ENCODE results near the gene ZNF555.

Gene ZNF555

DNA sequence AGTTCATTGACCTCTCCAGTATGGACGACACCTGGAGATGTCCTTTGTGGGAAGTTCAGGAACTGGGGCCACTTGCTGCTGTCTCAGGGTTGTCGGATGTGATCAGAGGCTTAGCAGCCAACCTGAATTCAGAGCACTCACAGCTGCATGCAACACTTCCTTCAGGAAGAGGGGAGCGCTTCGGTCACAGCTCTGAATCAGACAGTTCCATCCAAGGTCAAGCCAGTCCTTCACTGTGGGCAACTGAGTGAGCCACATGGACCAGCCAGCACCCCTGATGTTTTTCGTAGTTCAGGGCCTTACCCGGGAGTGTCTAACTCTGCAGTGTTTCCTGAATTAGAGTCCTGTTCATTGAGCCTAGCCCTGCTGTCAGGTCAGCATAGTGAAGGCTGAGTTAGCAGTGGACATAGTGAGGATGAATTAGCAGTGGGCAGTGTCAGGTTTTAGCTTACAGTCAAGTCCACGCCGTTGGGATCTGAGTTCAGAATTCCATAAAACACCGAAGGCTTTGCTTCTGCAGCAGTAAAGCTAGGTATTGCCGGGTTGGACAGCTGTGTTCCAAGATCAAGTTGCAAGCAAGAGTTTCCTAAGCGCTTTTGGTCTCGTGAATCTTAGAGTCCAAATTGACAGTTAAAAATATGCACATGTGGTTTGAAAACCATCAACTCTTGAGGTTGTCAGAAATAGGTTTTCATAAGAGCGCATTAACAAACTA is 5.1 kb downstream of the ZNF555 start:
- H3K4me3 ChIP-seq (ENCODE audit: low read depth, low read length) = no peak overlapping the region
- in situ Hi-C loops (cut with HindIII; ENCODE audit: low sequenced_read_pairs) = no loop called here
- TF ChIP-seq, protein P1, sequence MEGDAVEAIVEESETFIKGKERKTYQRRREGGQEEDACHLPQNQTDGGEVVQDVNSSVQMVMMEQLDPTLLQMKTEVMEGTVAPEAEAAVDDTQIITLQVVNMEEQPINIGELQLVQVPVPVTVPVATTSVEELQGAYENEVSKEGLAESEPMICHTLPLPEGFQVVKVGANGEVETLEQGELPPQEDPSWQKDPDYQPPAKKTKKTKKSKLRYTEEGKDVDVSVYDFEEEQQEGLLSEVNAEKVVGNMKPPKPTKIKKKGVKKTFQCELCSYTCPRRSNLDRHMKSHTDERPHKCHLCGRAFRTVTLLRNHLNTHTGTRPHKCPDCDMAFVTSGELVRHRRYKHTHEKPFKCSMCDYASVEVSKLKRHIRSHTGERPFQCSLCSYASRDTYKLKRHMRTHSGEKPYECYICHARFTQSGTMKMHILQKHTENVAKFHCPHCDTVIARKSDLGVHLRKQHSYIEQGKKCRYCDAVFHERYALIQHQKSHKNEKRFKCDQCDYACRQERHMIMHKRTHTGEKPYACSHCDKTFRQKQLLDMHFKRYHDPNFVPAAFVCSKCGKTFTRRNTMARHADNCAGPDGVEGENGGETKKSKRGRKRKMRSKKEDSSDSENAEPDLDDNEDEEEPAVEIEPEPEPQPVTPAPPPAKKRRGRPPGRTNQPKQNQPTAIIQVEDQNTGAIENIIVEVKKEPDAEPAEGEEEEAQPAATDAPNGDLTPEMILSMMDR (IDR thresholded peaks at IDR 0.05; ENCODE audit: low read depth, low read length) = no peak
- no peak for DNase-seq (ENCODE audit: low read depth, low spot score)

DNA sequence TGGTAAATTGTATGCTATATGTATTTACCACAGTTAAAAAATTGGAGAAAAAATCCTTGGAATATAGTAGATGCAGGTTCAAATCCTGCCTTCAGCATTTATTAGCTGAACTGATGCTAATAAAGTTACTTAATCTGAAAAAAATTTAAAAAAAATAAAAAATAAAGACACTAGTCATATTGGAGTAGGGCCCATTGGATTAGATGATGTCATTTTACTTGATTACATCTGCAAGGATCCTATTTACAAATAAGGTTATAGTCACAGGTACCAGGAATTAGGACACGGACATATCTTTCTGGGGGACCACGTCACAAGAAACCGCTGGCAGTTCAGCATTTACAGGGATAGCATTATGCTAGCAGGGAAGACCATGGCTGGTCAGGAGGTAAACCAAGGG is 6.2 kb downstream of the ZNF555 start:
- in situ Hi-C loops (cut with HindIII; ENCODE audit: low sequenced_read_pairs) = no loop called here
- DNase-seq (ENCODE audit: low read depth, low spot score) = no peak
- H3K4me3 ChIP-seq (ENCODE audit: low read depth, low read length) = no peak overlapping the region
- TF ChIP-seq, protein P1 (IDR thresholded peaks at IDR 0.05; ENCODE audit: low read depth, low read length) = no peak

DNA sequence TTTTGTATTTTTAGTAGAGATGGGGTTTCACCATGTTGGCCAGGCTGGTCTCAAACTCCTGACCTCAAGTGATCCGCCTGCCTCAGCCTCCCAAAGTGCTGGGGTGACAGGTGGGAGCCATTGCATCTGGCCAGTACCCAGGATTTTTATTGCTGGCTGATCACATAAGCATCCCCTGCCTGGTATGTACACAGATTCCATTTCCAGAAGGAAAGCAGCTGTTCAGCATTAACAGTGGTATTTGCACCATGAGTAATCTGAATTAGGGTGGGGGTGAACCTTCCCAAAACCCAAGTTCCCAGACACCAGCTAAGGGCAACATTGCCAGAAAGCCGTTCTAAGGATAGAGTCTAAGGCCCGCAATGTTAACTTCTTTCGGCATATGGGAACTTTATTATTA is 7.3 kb downstream of the ZNF555 start:
- TF ChIP-seq, protein P1 (IDR thresholded peaks at IDR 0.05; ENCODE audit: low read depth, low read length) = no peak
- H3K4me3 ChIP-seq (ENCODE audit: low read depth, low read length) = no peak overlapping the region
- no peak for DNase-seq (ENCODE audit: low read depth, low spot score)
- in situ Hi-C loops (cut with HindIII; ENCODE audit: low sequenced_read_pairs) = no loop called here

DNA sequence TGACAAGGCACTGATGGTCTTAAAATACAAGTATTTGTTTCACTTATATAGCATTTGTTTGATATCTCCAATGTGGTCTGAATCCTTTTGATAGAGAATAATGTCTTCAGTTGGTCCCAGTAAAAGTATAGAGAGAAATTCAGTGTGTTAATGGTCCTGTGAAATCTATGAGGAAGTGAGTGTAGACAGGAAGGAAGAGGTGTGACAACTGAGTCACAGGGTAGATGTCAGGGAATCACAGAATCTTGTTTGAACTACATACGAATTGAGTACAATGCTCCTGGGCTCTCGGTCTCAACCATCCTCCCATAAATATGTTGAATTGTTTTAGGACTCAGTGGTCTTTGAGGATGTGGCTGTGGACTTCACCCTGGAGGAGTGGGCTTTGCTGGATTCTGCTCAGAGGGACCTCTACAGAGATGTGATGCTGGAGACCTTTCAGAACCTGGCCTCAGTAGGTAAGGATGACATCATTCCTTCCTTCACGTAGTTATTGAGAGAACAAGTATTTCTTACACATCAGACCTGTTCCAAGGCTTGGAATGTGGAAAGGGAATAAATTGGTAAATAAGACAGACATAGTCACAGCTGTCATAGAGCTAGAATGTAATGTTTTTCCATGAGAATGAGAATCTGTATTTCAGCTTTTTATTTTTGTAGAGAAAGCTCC is 9.1 kb downstream of the ZNF555 start:
- in situ Hi-C loops (cut with HindIII; ENCODE audit: low sequenced_read_pairs) = no loop called here
- TF ChIP-seq, protein P1 (IDR thresholded peaks at IDR 0.05; ENCODE audit: low read depth, low read length) = no peak
- H3K4me3 ChIP-seq (ENCODE audit: low read depth, low read length) = no peak overlapping the region
- no peak for DNase-seq (ENCODE audit: low read depth, low spot score)

DNA sequence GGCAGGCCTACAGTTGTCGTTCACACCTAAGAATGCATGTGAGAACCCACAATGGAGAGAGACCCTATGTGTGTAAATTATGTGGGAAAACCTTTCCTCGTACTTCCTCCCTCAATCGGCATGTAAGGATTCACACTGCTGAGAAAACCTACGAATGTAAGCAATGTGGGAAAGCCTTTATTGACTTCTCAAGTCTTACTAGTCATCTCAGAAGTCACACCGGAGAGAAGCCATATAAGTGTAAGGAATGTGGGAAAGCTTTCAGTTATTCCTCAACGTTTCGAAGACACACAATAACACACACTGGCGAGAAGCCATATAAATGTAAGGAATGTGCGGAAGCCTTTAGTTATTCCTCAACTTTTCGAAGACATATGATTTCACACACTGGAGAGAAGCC is 11.3 kb downstream of the ZNF555 start:
- H3K4me3 ChIP-seq (ENCODE audit: low read depth, low read length) = no peak overlapping the region
- no peak for DNase-seq (ENCODE audit: low read depth, low spot score)
- in situ Hi-C loops (cut with HindIII; ENCODE audit: low sequenced_read_pairs) = no loop called here
- TF ChIP-seq, protein P1 (IDR thresholded peaks at IDR 0.05; ENCODE audit: low read depth, low read length) = no peak

DNA sequence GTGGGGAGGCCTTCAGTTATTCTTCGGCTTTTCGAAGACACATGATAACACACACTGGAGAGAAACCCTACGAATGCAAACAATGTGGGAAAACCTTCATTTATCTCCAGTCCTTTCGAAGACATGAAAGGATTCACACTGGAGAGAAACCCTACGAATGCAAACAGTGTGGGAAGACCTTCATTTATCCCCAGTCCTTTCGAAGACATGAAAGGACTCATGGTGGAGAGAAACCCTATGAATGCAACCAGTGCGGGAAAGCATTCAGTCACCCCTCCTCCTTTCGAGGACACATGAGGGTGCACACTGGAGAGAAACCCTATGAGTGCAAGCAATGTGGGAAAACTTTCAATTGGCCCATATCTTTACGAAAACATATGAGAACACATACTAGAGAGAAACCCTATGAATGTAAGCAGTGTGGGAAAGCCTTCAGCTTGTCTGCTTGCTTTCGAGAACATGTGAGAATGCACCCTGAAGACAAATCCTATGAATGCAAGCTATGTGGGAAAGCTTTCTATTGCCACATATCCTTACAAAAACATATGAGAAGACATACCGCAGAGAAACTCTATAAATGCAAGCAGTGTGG is 11.8 kb downstream of the ZNF555 start:
- in situ Hi-C loops (cut with HindIII; ENCODE audit: low sequenced_read_pairs) = no loop called here
- no peak for DNase-seq (ENCODE audit: low read depth, low spot score)
- no peak overlapping the region for H3K4me3 ChIP-seq (ENCODE audit: low read depth, low read length)
- TF ChIP-seq, protein P1 (IDR thresholded peaks at IDR 0.05; ENCODE audit: low read depth, low read length) = no peak

All from astrocyte of the spinal cord (primary cell).